GOT3 (cell line): ENCODE measurements around the gene CHST9.
"Not testable (repeated sequence)": the region's sequence is repeated elsewhere in the genome, so short reads cannot be mapped to it uniquely, and the experiment has no call there.

ENCODE experiments used
- DNase-seq: peaks from one replicate; lab custom pipeline; 2025; ENCODE audit warnings: mixed read lengths; lab: John Stamatoyannopoulos, UW

Gene CHST9

GRCh38 chr18:27185025-27185763 lies at the start of gene CHST9:
Gene CHST9, minus strand, starts transcription at chr18:27185308. Its CDS starts 42,499 bp downstream, at chr18:27142809.
- DNase-seq, result no peak

DNA sequence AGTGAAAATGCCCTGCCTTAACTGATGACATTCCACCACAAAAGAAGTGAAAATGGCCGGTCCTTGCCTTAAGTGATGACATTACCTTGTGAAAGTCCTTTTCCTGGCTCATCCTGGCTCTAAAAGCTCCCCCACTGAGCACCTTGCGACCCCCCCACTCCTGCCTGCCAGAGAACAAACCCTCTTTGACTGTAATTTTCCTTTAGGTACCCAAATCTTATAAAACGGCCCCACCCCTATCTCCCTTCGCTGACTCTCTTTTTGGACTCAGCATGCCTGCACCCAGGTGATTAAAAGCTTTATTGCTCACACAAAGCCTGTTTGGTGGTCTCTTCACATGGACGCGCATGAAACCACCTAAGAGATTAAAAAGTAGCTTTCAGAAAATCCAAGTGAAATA lies 47.2 kb upstream of the CHST9 start:
- DNase-seq, result not testable (repeated sequence)

- not testable (repeated sequence) for DNase-seq
Observed at GRCh38 chr18:27231671-27232070, 46.6 kb upstream of the CHST9 start.

- DNase-seq, result not testable (repeated sequence)
Observed at GRCh38 chr18:27231221-27231620, 46.1 kb upstream of the CHST9 start.

DNA sequence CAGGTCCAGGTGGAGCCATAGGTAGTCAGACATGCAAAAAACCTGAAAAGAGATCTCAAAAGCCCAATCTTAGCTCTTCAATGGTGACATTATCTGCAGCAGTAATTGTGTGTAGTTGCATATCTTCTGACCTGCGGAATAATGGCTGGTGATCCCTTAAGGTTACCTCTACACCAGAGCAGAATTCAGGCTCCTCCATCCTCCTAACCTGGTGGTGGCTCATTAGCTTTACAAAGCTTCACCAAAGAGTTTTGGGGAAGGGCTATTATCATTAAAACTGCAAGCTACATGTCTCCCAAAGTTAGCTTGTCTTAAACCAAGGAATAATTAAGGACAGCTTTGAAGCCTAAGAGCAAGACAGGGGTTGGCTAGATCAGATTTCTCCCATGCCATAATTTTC lies 42.6 kb upstream of the CHST9 start:
- DNase-seq, result no peak

DNA sequence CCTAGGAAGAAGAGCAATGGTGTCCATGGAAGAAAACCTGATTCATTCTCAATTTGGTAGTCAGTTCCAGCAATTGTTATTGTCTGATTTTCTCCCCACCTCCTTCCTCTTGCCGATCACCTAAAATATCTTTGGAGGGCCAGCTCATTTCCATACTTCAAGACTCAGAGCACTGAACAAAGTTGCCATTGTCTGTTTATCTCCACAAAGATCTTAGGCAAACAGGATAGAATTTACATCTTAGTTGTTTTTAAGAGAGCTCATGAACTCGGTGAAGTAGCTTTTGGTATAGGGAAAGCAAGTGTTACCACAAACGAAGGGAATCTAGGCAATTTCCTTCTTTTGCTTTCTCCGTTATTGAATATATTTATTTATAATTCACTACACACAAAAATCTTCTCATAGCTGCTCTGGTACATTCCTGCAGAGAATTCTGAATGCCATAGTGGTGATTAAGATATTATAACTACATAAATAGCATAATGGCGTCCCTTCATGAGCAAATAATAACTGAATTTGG lies 41.5 kb upstream of the CHST9 start:
- no peak for DNase-seq

DNA sequence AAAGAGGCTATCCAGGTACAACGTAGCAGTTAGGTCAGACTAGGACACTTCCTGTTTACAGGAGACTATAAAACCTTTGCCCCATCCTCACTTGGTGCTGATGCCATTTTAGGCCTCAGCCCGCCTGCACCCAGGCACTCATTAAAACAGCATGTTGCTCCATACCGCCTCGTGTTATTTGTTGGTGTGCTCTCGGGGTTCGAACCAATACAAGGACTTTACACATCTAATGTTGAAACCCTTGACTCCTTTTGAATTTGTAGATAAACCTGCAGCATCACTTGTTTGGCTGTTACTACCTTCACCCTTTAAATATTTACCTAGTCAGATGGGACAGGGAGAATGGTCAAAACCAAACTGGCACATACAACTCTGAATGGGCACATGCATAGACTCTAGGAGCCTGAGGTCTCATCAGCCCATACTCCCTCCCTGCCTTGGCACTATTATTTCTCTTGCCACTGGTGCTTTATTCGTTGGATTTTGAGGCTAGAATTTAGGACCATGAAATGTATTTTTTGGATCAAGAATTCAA lies 40.9 kb upstream of the CHST9 start:
- no peak for DNase-seq

DNA sequence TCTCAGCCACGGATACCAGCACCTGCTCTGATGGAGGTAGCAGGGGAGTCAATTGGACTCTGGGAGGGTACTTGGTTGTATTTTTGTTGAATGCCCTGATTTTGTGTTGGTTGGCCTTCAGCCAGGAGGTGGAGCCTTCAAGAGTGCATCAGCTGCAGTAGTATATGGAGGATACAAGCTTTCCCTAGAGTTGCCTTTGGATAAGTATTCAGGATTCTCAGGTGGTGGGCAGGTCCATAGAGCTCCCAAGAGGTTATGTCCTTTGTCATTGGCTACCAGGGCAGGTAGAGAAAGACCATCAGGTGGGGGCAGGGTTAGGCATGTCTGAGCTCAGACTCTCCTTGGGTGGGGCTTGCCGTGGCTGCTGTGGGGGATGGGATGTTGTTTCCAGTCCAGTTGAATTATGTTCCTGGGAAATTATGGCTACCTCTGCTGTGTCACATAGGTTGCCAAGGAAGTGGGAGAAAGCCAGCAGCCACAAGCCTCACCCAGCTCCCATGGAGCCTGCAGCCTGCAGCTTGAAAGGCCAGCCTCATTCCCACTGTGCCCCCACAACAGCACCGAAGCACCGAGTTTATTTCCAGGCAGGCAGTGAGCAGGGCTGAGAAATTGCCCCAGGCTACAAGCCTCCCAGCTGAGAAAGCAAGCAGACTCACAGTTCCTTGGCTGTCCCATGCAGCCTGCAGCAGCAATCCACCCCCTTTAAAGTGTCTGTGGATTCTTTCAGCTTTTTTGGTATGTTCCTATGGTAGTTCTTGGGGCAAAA lies 38.6 kb upstream of the CHST9 start:
- DNase-seq, result no peak

- no peak for DNase-seq
Observed at GRCh38 chr18:27214831-27215230, 29.7 kb upstream of the CHST9 start.

DNA sequence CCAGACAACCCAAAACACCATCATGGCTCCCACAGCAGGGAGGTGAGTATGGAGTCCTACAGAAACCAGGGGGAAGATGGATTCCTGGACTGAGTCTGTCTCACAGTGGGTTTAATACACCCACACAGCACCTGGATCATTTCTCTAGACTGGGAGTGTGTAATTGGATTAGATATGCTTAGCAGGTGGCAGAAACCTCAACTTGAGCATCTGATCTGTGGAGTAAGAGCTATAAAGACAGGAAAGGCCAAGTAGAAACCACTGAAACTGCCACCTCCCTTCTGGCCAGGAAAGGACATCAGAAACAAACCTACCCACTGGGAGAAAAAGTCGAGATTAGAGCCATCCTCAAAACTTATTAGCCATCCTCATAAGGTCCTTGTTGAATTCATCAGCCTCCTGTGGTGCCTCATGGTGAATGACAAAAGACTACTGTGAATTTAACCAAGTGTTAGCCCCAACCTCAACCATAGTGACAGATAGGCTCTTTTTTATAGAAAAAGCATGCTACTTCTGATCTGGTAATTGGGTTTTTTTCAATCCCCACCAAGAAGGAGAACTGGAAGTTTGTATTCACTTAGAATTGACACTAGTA lies 28.1 kb upstream of the CHST9 start:
- DNase-seq, result no peak

DNA sequence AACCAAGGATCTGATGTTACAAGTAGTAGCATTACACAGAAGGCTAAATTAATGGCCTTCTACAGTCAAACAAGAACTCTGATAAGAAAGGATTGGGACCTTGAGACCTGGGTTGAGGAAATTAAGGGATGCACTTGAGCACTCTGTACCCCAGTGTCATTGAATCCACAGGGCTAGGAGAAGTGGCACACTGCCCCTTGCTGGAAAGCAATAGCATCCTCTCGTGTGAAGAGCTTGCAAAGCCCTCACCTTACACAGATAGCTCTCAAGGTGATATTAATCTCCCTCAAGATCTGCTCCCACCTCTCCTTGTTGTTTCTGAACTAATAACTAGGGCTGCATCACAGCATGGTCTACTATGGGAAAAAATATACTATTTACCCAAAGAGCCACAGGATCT lies 26.5 kb upstream of the CHST9 start:
- no peak for DNase-seq

DNA sequence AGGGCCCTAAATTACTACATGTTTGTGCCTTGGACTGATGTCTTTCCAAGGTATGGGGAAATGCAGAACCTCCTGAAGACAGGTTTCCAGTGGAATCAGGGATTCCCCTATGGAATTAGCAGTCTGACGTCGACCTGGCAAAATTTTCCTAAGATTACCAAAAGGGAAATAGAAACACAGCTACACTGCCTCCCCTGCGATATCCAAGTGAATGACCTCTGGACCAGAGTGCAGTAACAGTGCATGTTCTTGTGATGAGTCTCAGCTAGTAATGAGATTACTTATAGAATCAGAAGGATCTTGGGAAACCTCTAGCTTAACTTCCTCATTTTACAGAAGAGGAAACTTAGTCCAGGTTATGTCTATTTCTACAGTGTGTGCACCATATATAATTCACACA lies 21.3 kb upstream of the CHST9 start:
- DNase-seq, result no peak

DNA sequence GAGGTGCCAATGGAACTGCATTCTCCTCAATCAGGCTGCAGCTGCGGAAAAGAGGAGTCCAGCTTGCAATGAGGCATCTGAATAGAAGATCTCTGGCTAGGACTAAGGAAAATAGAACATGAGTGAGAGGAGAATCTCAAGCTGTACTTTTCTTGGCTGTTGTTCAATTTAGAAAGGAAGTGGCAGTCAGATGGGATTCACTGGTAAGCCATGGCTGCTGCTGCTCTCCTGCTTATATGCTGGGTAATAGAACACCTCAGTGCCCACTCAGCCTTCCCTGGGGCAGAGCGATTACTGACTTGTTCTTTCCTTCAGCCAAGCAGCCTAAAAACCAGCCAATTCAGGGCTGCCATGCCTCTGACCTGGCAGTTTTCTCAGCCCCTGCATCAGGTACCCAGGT lies 17.6 kb upstream of the CHST9 start:
- DNase-seq, result no peak

- DNase-seq, result no peak
Observed at GRCh38 chr18:27198036-27198435, 12.9 kb upstream of the CHST9 start.

- DNase-seq, result no peak
Observed at GRCh38 chr18:27188309-27188708, 3.2 kb upstream of the CHST9 start.

GRCh38 chr18:27185897-27186296 lies 789 bp upstream of the CHST9 start:
- DNase-seq, result no peak

DNA sequence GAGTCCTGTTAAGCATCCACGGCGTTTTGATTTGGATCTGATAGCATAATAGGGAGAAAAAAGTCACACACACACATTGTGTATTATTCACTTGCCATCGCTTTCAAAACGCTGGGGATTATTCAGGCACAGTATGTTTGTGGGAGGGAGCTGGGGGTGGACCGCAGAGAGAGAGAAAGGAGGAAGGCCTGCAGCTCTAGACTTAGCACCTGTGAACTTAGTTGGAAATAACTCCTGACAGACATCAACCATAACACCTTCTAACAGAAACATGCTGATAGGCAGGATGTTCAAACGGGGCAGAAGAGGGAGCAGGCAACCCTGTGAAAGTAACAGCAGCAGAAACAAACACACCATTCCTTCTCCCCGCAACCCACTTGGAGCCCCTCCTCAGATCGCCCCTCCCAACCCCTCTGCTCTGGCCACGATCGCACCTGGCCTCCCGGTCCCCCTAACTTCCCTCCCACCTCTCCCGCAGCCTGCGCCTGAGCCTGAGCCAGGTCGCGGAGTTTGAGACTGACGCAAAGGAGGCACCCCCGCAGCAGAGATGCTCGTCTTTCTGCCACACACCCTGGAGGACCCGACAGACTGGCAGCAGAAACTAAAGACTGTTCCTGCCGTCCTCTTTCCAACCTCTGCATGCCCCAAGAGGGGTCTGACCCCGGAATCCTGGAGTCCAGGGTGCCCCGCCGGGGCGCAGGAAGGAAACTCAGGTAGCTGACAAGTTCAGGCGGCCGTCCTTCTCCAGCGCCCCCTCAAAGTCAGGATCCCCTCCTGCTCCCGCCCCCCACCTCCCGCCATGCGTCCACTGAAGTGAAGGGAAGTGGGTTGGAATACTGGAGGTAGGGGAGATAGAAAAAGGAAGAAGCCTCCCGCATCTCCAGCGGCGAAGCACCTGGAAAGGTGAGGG lies 738 bp downstream of the CHST9 start:
- no peak for DNase-seq

DNA sequence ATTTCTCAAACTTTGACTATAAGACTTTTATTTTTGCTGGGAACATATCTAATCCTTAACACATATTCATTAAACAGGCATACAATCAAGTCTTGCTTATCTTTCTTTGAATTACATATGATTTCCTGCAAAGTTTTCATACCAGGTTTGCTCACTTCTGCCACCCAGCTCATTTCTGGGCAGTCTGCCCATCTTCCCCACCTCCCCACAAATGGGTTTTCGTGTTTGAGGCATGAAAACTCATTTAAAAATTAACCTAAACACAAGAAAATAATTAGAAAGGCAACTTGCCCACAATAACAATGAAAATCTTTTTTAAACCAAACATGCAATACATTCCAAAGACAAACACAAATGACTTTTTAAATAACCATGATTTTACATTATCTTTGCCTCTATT lies 3.4 kb downstream of the CHST9 start:
- DNase-seq, result no peak

DNA sequence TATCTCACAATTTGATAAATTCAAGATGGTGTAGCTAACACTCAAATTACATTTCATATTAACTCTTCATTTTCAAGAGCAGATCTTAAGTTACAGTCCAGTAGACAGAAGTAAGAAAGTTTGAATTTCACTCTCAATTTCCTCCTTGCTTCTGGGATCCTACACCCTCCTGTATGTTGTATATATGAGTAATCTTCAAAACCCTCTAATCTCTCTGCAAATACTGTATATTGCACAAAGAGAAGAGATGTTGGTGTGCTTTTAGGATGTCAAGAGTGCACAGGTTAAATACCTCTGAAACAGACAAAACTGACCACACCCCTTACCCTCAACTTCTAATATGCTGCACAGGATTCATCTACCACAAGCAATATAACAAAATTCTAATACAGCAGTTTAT lies 6.7 kb downstream of the CHST9 start:
- DNase-seq, result no peak

DNA sequence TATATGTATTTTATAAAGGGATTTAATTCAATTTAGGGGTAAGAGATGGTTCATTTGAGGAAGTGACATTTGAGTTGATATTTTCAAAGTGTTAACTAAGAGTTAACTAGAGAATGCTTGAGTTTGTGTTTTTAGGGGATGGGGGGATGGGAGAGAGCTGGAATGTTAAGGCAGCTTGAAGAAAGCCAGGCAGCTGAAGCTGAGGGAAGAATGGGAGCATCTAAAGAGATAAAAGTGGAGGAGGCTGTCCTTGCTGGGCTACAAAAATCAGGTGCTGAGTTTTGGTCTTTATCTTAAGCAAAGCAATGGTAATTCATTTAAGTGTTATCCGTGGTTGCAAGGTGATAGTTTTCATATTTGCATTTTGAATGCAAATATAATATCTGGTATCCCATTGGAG lies 9.2 kb downstream of the CHST9 start:
- no peak for DNase-seq

- DNase-seq, result no peak
Observed at GRCh38 chr18:27175245-27175644, 9.9 kb downstream of the CHST9 start.

DNA sequence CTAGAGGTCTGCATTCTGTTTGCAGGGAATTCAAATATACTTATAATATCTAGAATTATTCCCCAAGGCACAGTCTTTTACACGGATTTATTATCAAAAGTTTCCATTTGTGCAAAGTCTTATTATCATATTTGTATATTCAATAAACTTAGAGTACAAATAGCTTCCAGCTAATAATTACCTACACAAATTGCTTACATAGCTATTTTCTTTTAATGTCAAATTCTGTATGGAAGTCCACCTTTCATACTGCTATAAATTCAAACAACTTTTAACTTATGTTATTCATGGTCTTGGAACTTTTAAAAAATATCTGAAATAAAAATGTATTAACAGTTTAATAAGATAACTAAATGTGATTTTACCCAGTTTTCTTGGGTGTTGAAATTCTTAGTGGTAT lies 13.1 kb downstream of the CHST9 start:
- DNase-seq, result no peak
